K562 (cell line): ENCODE results near the gene LDLRAD1. TPM values are rescaled to one million over a fixed set of nuclear protein-coding genes. Genes with fewer than 3 reads are reported as not detected.
"Not testable (repeated sequence)": the region's sequence is repeated elsewhere in the genome, so short reads cannot be mapped to it uniquely, and the experiment has no call there.

ENCODE experiments used
- ATAC-seq: fragments of 200-7000 bp; cut with Tn5 transposase; 3 replicates; pipeline ENCODE4 v1.9.1; 2020; ENCODE audit warnings: moderate library complexity
- BruUV-seq: library from RNA; stranded (reverse); fragments of 400-500 nt; replicated peaks from 2 replicates; lab custom pipeline; 2021; lab: Mats Ljungman, UMichigan
- CTCF ChIA-PET: fragments of 300-600 bp; formaldehyde crosslinking; extraction: SDS; loops from one replicate; lab custom pipeline; 2021; ENCODE audit warnings: low intra/inter-chr PET ratio; lab: Yijun Ruan, JAX
- POLR2A ChIA-PET: fragments of 300-600, 350-650 bp; sonication (Branson Sonifier 250); formaldehyde crosslinking; extraction: SDS; loops from one replicate; lab custom pipeline; 2021; ENCODE audit warnings: antibody characterized with exemption, inconsistent platforms; lab: Yijun Ruan, JAX
- DNase-seq, 4 experiments: peaks; one replicate each; pipeline versions ENCODE4 v3.0.0 to v3.0.0-alpha.2; 2011 to 2018; ENCODE audit warnings: low spot score in 3 of 4, mixed read lengths in 3 of 4; ENCODE audit errors: extremely low read depth in 1 of 4
- FAIRE-seq: peaks from 2 replicates; lab custom pipeline; 2011; peaks lifted over from hg19 to GRCh38; lab: Jason Lieb, UNC
- H2AFZ ChIP-seq: 2 replicates; pipeline ENCODE4 v1.6.0; 2011; ENCODE audit warnings: low read depth, low read length, control low read depth, inconsistent platforms
- H3K27ac ChIP-seq: fragments of 200-600 bp; 3 replicates; pipeline ENCODE4 v1.8.0; 2011; ENCODE audit warnings: low read depth, mild to moderate bottlenecking, control low read depth, inconsistent platforms, low read length, moderate library complexity, mixed read lengths; ENCODE audit errors: extremely low read depth
- H3K27me3 ChIP-seq, 2 experiments: fragments of 300-600 bp in 1 of 2; 2 replicates in 1 of 2; 3 replicates in 1 of 2; pipeline versions ENCODE4 v1.6.0 to v1.8.0; 2011; ENCODE audit warnings: inconsistent platforms in 2 of 2, low read length in 2 of 2, mild to moderate bottlenecking in 1 of 2, mixed read lengths in 1 of 2, moderate library complexity in 1 of 2; ENCODE audit not compliant: control insufficient read depth in 2 of 2, insufficient read depth in 2 of 2
- H3K36me3 ChIP-seq: fragments of 300-600 bp; 3 replicates; pipeline ENCODE4 v1.8.0; 2011; ENCODE audit warnings: mild to moderate bottlenecking, low read length, inconsistent platforms; ENCODE audit not compliant: control insufficient read depth, insufficient read depth
- H3K4me1 ChIP-seq, 2 experiments: fragments of 200-600 bp in 1 of 2; replicated peaks in 1 of 2; 2 replicates in 1 of 2; 3 replicates in 1 of 2; pipeline versions ENCODE4 v1.5.1 to v1.8.0; 2011; ENCODE audit warnings: inconsistent platforms in 2 of 2, low read length in 2 of 2, mild to moderate bottlenecking in 1 of 2, mixed read lengths in 1 of 2, moderate library complexity in 1 of 2; ENCODE audit not compliant: control insufficient read depth in 2 of 2, insufficient read depth in 2 of 2
- H3K4me2 ChIP-seq: 2 replicates; pipeline ENCODE4 v1.6.1; 2011; ENCODE audit warnings: low read length, control low read depth, inconsistent platforms, mixed read lengths; ENCODE audit not compliant: insufficient read depth
- H3K4me3 ChIP-seq: fragments of 200-600 bp; sonication (generic), shearing (Covaris generic); 2 replicates; pipeline ENCODE4 v1.5.1; 2016; ENCODE audit warnings: control low read depth, inconsistent platforms
- H3K79me2 ChIP-seq: fragments of 200-600 bp; 3 replicates; pipeline ENCODE4 v1.8.0; 2011; ENCODE audit warnings: low read length, inconsistent platforms; ENCODE audit not compliant: control insufficient read depth, insufficient read depth
- H3K9ac ChIP-seq, 2 experiments: 2 replicates each; pipeline versions ENCODE4 v1.6.0 to v1.6.1; 2011; ENCODE audit warnings: low read depth in 2 of 2, low read length in 2 of 2, control low read depth in 1 of 2, inconsistent platforms in 1 of 2, mild to moderate bottlenecking in 1 of 2, mixed read lengths in 1 of 2; ENCODE audit not compliant: insufficient read depth in 1 of 2
- H3K9me1 ChIP-seq: one replicate; pipeline ENCODE4 v1.6.0; 2011; ENCODE audit warnings: inconsistent platforms, mild to moderate bottlenecking, low read length, moderate library complexity; ENCODE audit not compliant: control insufficient read depth, insufficient read depth
- H3K9me3 ChIP-seq: replicated peaks from 2 replicates; pipeline ENCODE4 v1.5.1; 2011; ENCODE audit warnings: low read depth, low read length, inconsistent platforms; ENCODE audit not compliant: control insufficient read depth, insufficient read depth
- H4K20me1 ChIP-seq: replicated peaks from 2 replicates; pipeline ENCODE4 v1.6.1; 2011; ENCODE audit warnings: low read length, inconsistent platforms, mixed read lengths; ENCODE audit not compliant: control insufficient read depth, insufficient read depth
- CEBPG ChIP-seq, 3 experiments: fragments of 200-800 bp in 1 of 3; sonication (Bioruptor generic) in 1 of 3; sonication (generic) in 1 of 3; formaldehyde crosslinking in 1 of 3; IDR thresholded peaks in 2 of 3; conservative IDR thresholded peaks in 1 of 3; 2 replicates each; pipeline versions ENCODE4 v1.6.1 to v1.8.0; 2016 to 2022; ENCODE audit warnings: missing compliant biosample characterization in 2 of 3, missing genetic modification characterization in 2 of 3, mild to moderate bottlenecking in 1 of 3, missing genetic modification reagents in 1 of 3
- RCOR1 ChIP-seq, 2 experiments: IDR thresholded peaks; 2 replicates each; pipeline ENCODE4 v1.6.1; 2012; ENCODE audit warnings: low read depth in 2 of 2, low read length in 2 of 2, borderline replicate concordance in 1 of 2, improper control_type of control experiment in 1 of 2
- ZBTB17 ChIP-seq: fragments of 450-650 bp; formaldehyde crosslinking; IDR thresholded peaks from 2 replicates; pipeline ENCODE4 v1.4.0; 2020; ENCODE audit warnings: mild to moderate bottlenecking
- WGBS: fragments of 100-300 bp; shearing (Covaris generic); methylation state at CpG from one replicate; pipeline ENCODE4 v1.1.6; 2016; ENCODE audit warnings: low coverage, mixed read lengths; ENCODE audit not compliant: insufficient coverage; ENCODE audit errors: missing lambda C conversion rate; 5-methylcytosine and 5-hydroxymethylcytosine counted together
- in situ Hi-C: fragments of 300-500 bp; cut with MboI; formaldehyde crosslinking; loops from 4 replicates; pipeline ENCODE4 v1.15.0; 2018; ENCODE audit warnings: inconsistent platforms, mixed read lengths
- intact Hi-C: fragments of 100-400 bp; cut with micrococcal nuclease; formaldehyde crosslinking; loops from 2 replicates; pipeline ENCODE4 v1.14.2; 2022
- polyA plus RNA-seq, 8 experiments: library from polyadenylated mRNA; depleted of rRNA in 4 of 8; stranded (reverse) in 5 of 8; unstranded in 3 of 8; fragments of >200 nt; fragmentation: Nextera tagmentation in 2 of 8; fragmentation: Illumina TruSeq in 1 of 8; extraction: Ambion mirVana in 2 of 8; extraction: Trizol in 1 of 8; gene quantifications; 2 replicates each; pipeline versions ENCODE4 v1.2.1 to v1.2.3, GENCODE V29; 2011 to 2014; ENCODE audit warnings: inconsistent platforms in 1 of 8, missing spikeins in 1 of 8
- total RNA-seq, 7 experiments: library from RNA; depleted of rRNA in 6 of 7; stranded (reverse); fragments of >200 nt in 6 of 7; fragmentation: Illumina TruSeq in 2 of 7; extraction: Trizol in 2 of 7; gene quantifications; 2 replicates each; pipeline versions ENCODE4 v1.2.1 to v1.2.3, GENCODE V29; 2011 to 2021; ENCODE audit warnings: low replicate concordance in 1 of 7
- TF ChIP-seq, protein P1 (sequence below), 2 experiments: fragments of 450-650 bp; formaldehyde crosslinking in 1 of 2; IDR thresholded peaks; 2 replicates each; pipeline versions ENCODE4 v1.4.0 to v1.6.1; 2014 to 2020; ENCODE audit warnings: mild to moderate bottlenecking in 2 of 2, borderline replicate concordance in 1 of 2, low read depth in 1 of 2
- TF ChIP-seq, protein P2 (sequence below), 2 experiments: fragments of 450-650 bp; IDR thresholded peaks; 2 replicates each; pipeline ENCODE4 v1.6.1; 2016

Gene LDLRAD1
- total and polyA plus RNA-seq, 9 of the 15 experiments (the other 6 are each of a cell fraction or from before 2014, with no cell fraction given), result not detected

DNA sequence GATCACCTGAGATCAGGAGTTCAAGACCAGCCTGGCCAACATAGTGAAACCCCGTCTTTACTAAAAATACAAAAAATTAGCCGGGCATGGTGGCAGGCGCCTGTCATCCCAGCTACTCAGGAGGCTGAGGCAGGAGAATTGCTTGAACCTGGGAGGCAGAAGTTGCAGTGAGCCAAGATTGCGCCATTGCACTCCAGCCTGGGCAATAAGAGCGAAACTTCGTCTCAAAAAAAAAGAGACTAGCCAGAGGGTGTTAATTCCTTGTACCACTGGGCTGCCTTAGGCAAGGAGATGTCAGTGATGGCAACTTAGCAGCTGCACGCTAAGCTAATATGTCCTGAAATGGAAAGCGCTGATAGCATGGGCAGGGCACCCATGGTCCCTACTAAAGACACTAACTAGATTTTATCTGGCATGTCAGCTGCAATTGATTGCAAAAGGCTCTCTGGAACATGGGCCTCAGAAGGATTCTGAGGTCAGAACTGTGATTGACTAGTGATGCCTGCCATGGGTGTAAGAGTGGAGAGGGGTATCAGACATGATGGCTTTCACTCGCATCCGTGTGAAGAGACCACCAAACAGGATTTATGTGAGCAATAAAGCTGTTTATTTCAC is 1.7 kb upstream of the LDLRAD1 start:
- H3K4me1 ChIP-seq, CTCF ChIA-PET, BruUV-seq, H3K9me3 ChIP-seq, H2AFZ ChIP-seq, H3K27ac ChIP-seq, intact Hi-C loops, H3K36me3 ChIP-seq, in situ Hi-C loops, H4K20me1 ChIP-seq, H3K79me2 ChIP-seq, ATAC-seq, H3K9me1 ChIP-seq, H3K4me3 ChIP-seq, H3K4me2 ChIP-seq, FAIRE-seq, H3K9ac ChIP-seq: not testable (repeated sequence)
- WGBS, result 7% methylated on average over 10 of the region's 10 CpGs
- POLR2A ChIA-PET, result interaction anchor here (0.6 to 1.5 kb wide), 5 partner anchors 10 to 171 kb away, joined by 3 to 8 read pairs (median 3); no protein-coding TSS in a partner anchor
- peak in 2 of 4 experiments; percentile 11 to 12 for DNase-seq
- H3K27me3 ChIP-seq, result peaks cover 29 to 49% of the 10 kb centered on the region in 2 experiments
- peak; percentile 98 for TF ChIP-seq ZBTB17 (CRISPR knock-in tag)
- TF ChIP-seq, protein P1, sequence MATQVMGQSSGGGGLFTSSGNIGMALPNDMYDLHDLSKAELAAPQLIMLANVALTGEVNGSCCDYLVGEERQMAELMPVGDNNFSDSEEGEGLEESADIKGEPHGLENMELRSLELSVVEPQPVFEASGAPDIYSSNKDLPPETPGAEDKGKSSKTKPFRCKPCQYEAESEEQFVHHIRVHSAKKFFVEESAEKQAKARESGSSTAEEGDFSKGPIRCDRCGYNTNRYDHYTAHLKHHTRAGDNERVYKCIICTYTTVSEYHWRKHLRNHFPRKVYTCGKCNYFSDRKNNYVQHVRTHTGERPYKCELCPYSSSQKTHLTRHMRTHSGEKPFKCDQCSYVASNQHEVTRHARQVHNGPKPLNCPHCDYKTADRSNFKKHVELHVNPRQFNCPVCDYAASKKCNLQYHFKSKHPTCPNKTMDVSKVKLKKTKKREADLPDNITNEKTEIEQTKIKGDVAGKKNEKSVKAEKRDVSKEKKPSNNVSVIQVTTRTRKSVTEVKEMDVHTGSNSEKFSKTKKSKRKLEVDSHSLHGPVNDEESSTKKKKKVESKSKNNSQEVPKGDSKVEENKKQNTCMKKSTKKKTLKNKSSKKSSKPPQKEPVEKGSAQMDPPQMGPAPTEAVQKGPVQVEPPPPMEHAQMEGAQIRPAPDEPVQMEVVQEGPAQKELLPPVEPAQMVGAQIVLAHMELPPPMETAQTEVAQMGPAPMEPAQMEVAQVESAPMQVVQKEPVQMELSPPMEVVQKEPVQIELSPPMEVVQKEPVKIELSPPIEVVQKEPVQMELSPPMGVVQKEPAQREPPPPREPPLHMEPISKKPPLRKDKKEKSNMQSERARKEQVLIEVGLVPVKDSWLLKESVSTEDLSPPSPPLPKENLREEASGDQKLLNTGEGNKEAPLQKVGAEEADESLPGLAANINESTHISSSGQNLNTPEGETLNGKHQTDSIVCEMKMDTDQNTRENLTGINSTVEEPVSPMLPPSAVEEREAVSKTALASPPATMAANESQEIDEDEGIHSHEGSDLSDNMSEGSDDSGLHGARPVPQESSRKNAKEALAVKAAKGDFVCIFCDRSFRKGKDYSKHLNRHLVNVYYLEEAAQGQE (IDR thresholded peaks at IDR 0.05; ENCODE audit: borderline replicate concordance), result peak; percentile 67; the same call in 1 of the 2 replicates
- TF ChIP-seq, protein P1 (CRISPR knock-in tag; IDR thresholded peaks at IDR 0.05; ENCODE audit: low read depth), result not testable (repeated sequence)
- TF ChIP-seq RCOR1 (IDR thresholded peaks at IDR 0.05; ENCODE audit: borderline replicate concordance in 1 of 2, low read depth in 2 of 2, low read length in 2 of 2), result peak in 1 of 2 experiments; percentile 22; a peak in 1 of 4 replicates
- TF ChIP-seq, protein P2, sequence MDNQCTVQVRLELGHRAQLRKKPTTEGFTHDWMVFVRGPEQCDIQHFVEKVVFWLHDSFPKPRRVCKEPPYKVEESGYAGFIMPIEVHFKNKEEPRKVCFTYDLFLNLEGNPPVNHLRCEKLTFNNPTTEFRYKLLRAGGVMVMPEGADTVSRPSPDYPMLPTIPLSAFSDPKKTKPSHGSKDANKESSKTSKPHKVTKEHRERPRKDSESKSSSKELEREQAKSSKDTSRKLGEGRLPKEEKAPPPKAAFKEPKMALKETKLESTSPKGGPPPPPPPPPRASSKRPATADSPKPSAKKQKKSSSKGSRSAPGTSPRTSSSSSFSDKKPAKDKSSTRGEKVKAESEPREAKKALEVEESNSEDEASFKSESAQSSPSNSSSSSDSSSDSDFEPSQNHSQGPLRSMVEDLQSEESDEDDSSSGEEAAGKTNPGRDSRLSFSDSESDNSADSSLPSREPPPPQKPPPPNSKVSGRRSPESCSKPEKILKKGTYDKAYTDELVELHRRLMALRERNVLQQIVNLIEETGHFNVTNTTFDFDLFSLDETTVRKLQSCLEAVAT (IDR thresholded peaks at IDR 0.05), result peak in 1 of 2 experiments; percentile 98; a peak in 2 of 4 replicates
- peak; percentile 52 for TF ChIP-seq CEBPG (CRISPR knock-in tag; IDR thresholded peaks at IDR 0.05)
- peak in 1 of 2 experiments; percentile 65; a peak in 2 of 4 replicates for TF ChIP-seq CEBPG (tag; conservative IDR thresholded peaks at IDR 0.05 in 1 of 2, IDR thresholded peaks at IDR 0.05 in 1 of 2)
